ENCODE measurements around the gene C2orf15.

C2orf15 gene

DNA sequence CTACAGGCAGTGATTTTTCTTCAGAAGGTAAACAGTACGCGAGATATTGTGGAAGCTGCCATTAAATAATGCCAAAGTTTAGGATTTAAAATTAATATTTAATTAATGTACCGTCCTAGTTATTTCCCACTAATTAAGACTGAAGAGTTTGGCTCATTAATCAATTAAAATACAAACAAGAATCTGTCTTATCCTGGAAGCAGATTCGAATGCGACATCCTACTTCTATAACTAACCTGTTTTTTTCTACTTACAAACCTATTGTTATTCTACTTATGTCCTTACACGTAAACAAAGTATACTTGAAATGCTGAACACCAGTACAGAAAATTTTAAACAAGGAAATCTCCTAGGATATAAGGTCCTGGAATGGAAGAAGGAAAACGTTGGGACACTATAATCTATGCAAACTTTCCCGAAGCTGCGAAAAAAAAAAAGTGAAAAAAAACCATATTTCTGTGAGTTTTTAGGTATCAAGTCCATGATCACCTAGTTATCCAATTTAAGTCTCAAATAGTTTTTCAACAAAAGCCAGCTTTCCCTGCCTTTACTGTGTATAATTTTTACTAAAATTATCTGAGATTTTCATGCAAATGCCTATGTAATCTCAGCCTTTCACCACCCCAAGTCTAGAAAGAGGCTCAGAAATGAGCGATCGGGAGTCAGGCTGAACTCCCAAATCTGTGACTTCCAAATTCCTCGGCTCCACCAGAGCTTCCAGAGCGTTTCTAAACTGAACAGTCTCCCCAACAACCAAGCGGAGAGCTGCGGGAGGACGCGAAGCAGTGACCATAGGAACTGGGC lies 1.2 kb upstream of the C2orf15 start:
- TF ChIP-seq, protein P1, sequence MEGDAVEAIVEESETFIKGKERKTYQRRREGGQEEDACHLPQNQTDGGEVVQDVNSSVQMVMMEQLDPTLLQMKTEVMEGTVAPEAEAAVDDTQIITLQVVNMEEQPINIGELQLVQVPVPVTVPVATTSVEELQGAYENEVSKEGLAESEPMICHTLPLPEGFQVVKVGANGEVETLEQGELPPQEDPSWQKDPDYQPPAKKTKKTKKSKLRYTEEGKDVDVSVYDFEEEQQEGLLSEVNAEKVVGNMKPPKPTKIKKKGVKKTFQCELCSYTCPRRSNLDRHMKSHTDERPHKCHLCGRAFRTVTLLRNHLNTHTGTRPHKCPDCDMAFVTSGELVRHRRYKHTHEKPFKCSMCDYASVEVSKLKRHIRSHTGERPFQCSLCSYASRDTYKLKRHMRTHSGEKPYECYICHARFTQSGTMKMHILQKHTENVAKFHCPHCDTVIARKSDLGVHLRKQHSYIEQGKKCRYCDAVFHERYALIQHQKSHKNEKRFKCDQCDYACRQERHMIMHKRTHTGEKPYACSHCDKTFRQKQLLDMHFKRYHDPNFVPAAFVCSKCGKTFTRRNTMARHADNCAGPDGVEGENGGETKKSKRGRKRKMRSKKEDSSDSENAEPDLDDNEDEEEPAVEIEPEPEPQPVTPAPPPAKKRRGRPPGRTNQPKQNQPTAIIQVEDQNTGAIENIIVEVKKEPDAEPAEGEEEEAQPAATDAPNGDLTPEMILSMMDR (IDR thresholded peaks at IDR 0.05; ENCODE audit: low read depth, low read length) = no peak
- H3K9me3 ChIP-seq (ENCODE audit: severe bottlenecking) = no peaks in the 10 kb centered on the region
- DNase-seq = no peak
- H3K27ac ChIP-seq = peak overlapping the region; percentile 63
- H3K27me3 ChIP-seq (ENCODE audit: insufficient read depth, low read depth, severe bottlenecking) = no peaks in the 10 kb centered on the region
- peak overlapping the region; percentile 44 for H3K4me3 ChIP-seq (ENCODE audit: low read depth, low read length)
- no peaks in the 10 kb centered on the region for H3K36me3 ChIP-seq

DNA sequence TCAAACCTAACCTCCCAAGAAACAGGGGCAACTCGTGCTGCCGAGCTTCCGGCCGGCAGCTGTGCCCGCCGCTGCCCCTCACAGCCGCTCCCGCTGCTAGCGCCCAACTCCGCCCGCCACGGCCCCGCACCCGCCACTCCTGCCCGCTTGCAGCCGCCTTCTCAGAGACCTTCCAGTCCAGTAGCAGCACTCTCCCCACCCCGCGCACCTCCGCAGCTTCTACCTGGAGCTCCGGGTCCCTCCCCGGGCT lies 722 bp upstream of the C2orf15 start:
- Histone ChIP-seq H3K36me3 (no peaks in the 10 kb centered on the region), H3K27me3 (ENCODE audit: insufficient read depth, low read depth, severe bottlenecking) (no peaks in the 10 kb centered on the region), H3K4me3 (ENCODE audit: low read depth, low read length) (peak overlapping the region; percentile 44), H3K9me3 (ENCODE audit: severe bottlenecking) (no peaks in the 10 kb centered on the region), H3K27ac (peak overlapping the region; percentile 63)
- no peak for DNase-seq
- TF ChIP-seq, protein P1 (IDR thresholded peaks at IDR 0.05; ENCODE audit: low read depth, low read length) = no peak

DNA sequence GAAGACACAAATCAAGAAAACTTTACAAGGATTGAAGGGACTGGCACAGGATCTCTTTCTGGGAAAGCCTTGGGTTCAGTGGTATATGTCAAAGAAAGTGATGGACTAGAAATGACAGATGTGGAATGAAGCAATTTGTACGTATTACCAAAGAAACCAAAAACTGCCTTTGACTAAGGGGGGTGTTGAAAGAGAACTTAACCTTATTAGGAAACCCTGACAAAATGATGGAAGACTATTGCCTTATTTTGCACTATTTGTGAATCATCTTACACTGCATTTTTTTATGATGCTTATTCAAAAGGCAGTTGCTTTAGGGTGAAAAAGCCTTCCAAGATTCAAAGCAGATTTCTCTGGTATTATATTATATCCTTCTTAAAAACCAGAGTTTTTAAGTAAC lies 9.2 kb downstream of the C2orf15 start:
- TF ChIP-seq, protein P1 (IDR thresholded peaks at IDR 0.05; ENCODE audit: low read depth, low read length) = no peak

DNA sequence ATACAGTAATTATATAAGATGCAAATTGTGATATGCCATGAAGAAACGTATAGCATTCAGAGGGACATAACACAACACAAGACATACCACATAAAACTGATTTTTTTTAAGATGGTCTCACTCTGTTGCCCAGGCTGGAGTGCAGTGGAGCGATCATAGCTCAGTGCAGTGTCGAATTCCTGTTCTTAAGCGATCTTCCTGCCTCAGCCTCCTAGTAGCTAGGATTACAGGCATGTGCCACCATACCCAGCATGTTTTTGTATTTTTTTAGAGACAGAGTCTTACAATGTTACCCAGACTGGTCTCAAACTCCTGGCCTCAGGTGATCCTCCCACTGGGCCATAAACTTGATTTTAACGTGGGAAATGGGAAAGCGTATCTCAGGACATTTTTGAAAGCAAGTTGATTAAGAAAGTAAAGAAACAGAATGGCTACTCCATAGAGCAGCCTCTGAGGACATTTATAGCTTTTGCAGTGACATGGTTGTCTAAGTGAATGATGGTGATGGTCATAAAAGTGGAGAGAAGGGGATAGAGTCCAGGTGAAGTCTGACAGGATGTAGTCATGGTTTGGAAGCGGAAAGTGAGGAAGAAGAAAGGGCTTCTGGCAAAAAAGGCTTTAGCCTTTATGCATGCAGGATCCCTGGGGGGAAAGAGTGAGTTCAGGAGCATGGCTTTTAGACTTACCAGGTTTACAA lies 10.8 kb downstream of the C2orf15 start:
- Histone ChIP-seq H3K27me3 (ENCODE audit: insufficient read depth, low read depth, severe bottlenecking) (no peaks in the 10 kb centered on the region), H3K36me3 (no peaks in the 10 kb centered on the region; the same call in none of the 2 replicates), H3K27ac (no peak overlapping the region), H3K9me3 (ENCODE audit: severe bottlenecking) (no peaks in the 10 kb centered on the region), H3K4me3 (ENCODE audit: low read depth, low read length) (no peak overlapping the region)
- TF ChIP-seq, protein P1 (IDR thresholded peaks at IDR 0.05; ENCODE audit: low read depth, low read length) = no peak
- no peak for DNase-seq

More for the DNA sequence above, 9.2 kb downstream of the C2orf15 start:
- Histone ChIP-seq H3K27me3 (ENCODE audit: insufficient read depth, low read depth, severe bottlenecking) (no peaks in the 10 kb centered on the region), H3K9me3 (ENCODE audit: severe bottlenecking) (no peaks in the 10 kb centered on the region), H3K27ac (no peak overlapping the region), H3K4me3 (ENCODE audit: low read depth, low read length) (no peak overlapping the region), H3K36me3 (no peaks in the 10 kb centered on the region; the same call in none of the 2 replicates)
- no peak for DNase-seq

DNA sequence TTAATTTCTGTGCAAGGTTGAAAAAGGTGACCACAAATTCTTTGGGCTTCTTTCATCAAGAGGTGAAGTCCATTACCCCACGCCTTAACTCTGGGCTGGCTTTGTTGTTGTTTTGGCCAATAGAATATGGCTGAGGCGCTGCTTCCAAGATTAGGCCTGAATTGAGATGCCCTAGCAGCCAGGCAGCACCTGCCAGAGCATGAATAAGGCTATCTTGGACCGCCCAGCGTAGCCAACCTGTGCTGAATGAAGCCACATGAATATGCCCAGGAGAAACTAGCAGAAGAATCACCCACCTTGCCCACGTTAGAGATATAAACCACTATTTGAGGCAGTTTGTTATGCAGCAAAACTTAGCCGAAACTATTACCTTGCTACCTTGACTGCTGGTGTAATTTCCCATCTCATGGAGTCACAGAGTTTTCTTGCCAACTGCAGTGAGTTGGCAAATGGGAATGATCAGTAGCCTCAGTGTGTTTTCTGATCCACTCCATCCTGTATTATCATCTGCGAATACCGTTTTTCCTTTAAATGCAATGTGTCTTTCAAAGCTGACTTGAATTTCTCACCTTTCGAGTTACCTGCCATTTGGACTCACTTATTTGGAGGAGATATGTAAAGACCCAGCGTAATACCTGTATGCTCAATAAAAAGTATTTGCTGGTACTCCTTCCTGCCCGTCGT lies 12.6 kb downstream of the C2orf15 start:
- Histone ChIP-seq H3K27ac (peak overlapping the region; percentile 81), H3K27me3 (ENCODE audit: insufficient read depth, low read depth, severe bottlenecking) (no peaks in the 10 kb centered on the region), H3K4me3 (ENCODE audit: low read depth, low read length) (peak overlapping the region; percentile 83), H3K36me3 (no peaks in the 10 kb centered on the region; the same call in none of the 2 replicates), H3K9me3 (ENCODE audit: severe bottlenecking) (no peaks in the 10 kb centered on the region)
- TF ChIP-seq, protein P1 (IDR thresholded peaks at IDR 0.05; ENCODE audit: low read depth, low read length) = no peak
- no peak for DNase-seq
